Erythroblast (primary cell): Measurements from ENCODE around the gene BAAT.

Experiments used
- GATA1 ChIP-seq: IDR thresholded peaks from 2 replicates; pipeline ENCODE4 v1.6.1; 2011; ENCODE audit warnings: low read depth, mild to moderate bottlenecking, control low read depth, low read length, moderate library complexity
- POLR2A ChIP-seq: IDR thresholded peaks from 2 replicates; pipeline ENCODE4 v1.6.1; 2011; ENCODE audit warnings: mild to moderate bottlenecking, low read length

GRCh38 chr9:101311191-101311590 is 73.6 kb downstream of the BAAT start:
- TF ChIP-seq POLR2A, result no peak
- TF ChIP-seq GATA1, result no peak
